Adipose tissue (tissue), 3 donors: Measurements from ENCODE around the gene NMNAT2. TPM values are rescaled to one million over a fixed set of nuclear protein-coding genes. Genes with fewer than 3 reads are reported as not detected.

Experiments
- H3K27ac ChIP-seq: one replicate; pipeline ENCODE4 v1.5.1; 2013; ENCODE audit warnings: low read depth, low read length
- WGBS, 3 donors: extraction: QIAGEN DNeasy Blood & Tissue Kit; methylation state at CpG; one replicate each; pipeline ENCODE4 v1.1.7; 2013; 5-methylcytosine and 5-hydroxymethylcytosine counted together
- polyA plus RNA-seq, 3 donors: library from polyadenylated mRNA; stranded (reverse); fragments of 200-250 nt; gene quantifications; one replicate each; pipeline ENCODE4 v1.2.3, GENCODE V29; 2013
- donor health status: healthy with polysubstance abuse.
- donor health status: Bipolar disorder and iron deficiency.
- donor health status: healthy.

The NMNAT2 gene
- polyA plus RNA-seq, 3 donors, result 0.90 to 1.9 (median 1.3) TPM

- 46 to 70% (median 65%) methylated on average over 14 of the region's 14 CpGs for WGBS, 3 donors
- no peak overlapping the region for H3K27ac ChIP-seq
Measured at GRCh38 chr1:183218027-183218618, 200.1 kb downstream of the NMNAT2 start.

- 84 to 89% (median 87%) methylated on average over 4 of the region's 4 CpGs for WGBS, 3 donors
- H3K27ac ChIP-seq, result no peak overlapping the region
Measured at GRCh38 chr1:183215936-183216335, 202.2 kb downstream of the NMNAT2 start.

- WGBS, 3 donors, result 82 to 87% (median 86%) methylated on average over 13 of the region's 13 CpGs
- no peak overlapping the region for H3K27ac ChIP-seq
Measured at GRCh38 chr1:183215076-183215720, 203.0 kb downstream of the NMNAT2 start.

- 86 to 92% (median 91%) methylated on average over 5 of the region's 5 CpGs for WGBS, 3 donors
- H3K27ac ChIP-seq, result no peak overlapping the region
Measured at GRCh38 chr1:183214021-183214970, 203.9 kb downstream of the NMNAT2 start.

- WGBS, 3 donors, result 91 to 97% (median 96%) methylated on average over 1 of the region's 1 CpG
- H3K27ac ChIP-seq, result no peak overlapping the region
Measured at GRCh38 chr1:183212870-183213269, 205.3 kb downstream of the NMNAT2 start.

- H3K27ac ChIP-seq, result no peak overlapping the region
Measured at GRCh38 chr1:183210681-183211080, 207.5 kb downstream of the NMNAT2 start.

GRCh38 chr1:183209533-183210158 lies 208.5 kb downstream of the NMNAT2 start:
- no peak overlapping the region for H3K27ac ChIP-seq

GRCh38 chr1:183206538-183207122 lies 211.6 kb downstream of the NMNAT2 start:
- WGBS, 3 donors, result 84 to 88% (median 86%) methylated on average over 6 of the region's 6 CpGs
- H3K27ac ChIP-seq, result no peak overlapping the region

- WGBS, 3 donors, result 65 to 80% (median 66%) methylated on average over 3 of the region's 3 CpGs
- no peak overlapping the region for H3K27ac ChIP-seq
Measured at GRCh38 chr1:183205196-183205781, 212.9 kb downstream of the NMNAT2 start.

- WGBS, 3 donors, result 47 to 86% (median 51%) methylated on average over 3 of the region's 3 CpGs
- H3K27ac ChIP-seq, result no peak overlapping the region
Measured at GRCh38 chr1:183203094-183203493, 215.1 kb downstream of the NMNAT2 start.

GRCh38 chr1:183200451-183200850 lies 217.7 kb downstream of the NMNAT2 start:
- H3K27ac ChIP-seq, result no peak overlapping the region
- WGBS, 3 donors, result 62 to 74% (median 73%) methylated on average over 9 of the region's 9 CpGs

- H3K27ac ChIP-seq, result no peak overlapping the region
- WGBS, 3 donors, result 79 to 90% (median 84%) methylated on average over 3 of the region's 3 CpGs
Measured at GRCh38 chr1:183199304-183199703, 218.9 kb downstream of the NMNAT2 start.

GRCh38 chr1:183198463-183198862 lies 219.7 kb downstream of the NMNAT2 start:
- 74 to 75% (median 74%) methylated on average over 9 of the region's 9 CpGs for WGBS, 3 donors
- no peak overlapping the region for H3K27ac ChIP-seq

Other genes with a start within 250 kb of the NMNAT2 start
- gene LAMC2, start 232.1 kb downstream of the NMNAT2 start, polyA plus RNA-seq, result 1 to 10 TPM; 2.0 to 3.8 (median 2.0) TPM
- 10 to 100 TPM; 14.3 to 16.5 (median 16.3) TPM for gene SMG7, start 54.1 kb upstream of the NMNAT2 start, polyA plus RNA-seq
- gene NCF2, start 172.1 kb upstream of the NMNAT2 start, polyA plus RNA-seq, result 10 to 100 TPM in 2 of 3 donors, 1 to 10 TPM in 1; 4.0 to 30.8 (median 22.5) TPM
- 100 to 1,000 TPM in 1 of 3 donors, 10 to 100 TPM in 2; 30.5 to 137 (median 73.8) TPM for gene ARPC5, start 217.4 kb upstream of the NMNAT2 start, polyA plus RNA-seq
- gene APOBEC4, start 234.9 kb upstream of the NMNAT2 start, polyA plus RNA-seq, result under 1 TPM in 1 of 3 donors, not detected in 2; 0.02 TPM